GM18507 (cell line): ENCODE results near the gene ZBTB25.
A peak's percentile ranks its signal among the peaks of the same experiment; 100 is the strongest.

Experiments
- DNase-seq: peaks from one replicate; pipeline ENCODE4 v3.0.0; 2011; ENCODE audit warnings: low read depth; ENCODE audit not compliant: insufficient read length; ENCODE audit errors: extremely low spot score
- FAIRE-seq: peaks from 2 replicates; lab custom pipeline; 2011; peaks lifted over from hg19 to GRCh38; lab: Jason Lieb, UNC

Gene ZBTB25

GRCh38 chr14:64447876-64448670 lies 55.6 kb downstream of the ZBTB25 start:
- DNase-seq, result no peak
- FAIRE-seq, result no peak

DNA sequence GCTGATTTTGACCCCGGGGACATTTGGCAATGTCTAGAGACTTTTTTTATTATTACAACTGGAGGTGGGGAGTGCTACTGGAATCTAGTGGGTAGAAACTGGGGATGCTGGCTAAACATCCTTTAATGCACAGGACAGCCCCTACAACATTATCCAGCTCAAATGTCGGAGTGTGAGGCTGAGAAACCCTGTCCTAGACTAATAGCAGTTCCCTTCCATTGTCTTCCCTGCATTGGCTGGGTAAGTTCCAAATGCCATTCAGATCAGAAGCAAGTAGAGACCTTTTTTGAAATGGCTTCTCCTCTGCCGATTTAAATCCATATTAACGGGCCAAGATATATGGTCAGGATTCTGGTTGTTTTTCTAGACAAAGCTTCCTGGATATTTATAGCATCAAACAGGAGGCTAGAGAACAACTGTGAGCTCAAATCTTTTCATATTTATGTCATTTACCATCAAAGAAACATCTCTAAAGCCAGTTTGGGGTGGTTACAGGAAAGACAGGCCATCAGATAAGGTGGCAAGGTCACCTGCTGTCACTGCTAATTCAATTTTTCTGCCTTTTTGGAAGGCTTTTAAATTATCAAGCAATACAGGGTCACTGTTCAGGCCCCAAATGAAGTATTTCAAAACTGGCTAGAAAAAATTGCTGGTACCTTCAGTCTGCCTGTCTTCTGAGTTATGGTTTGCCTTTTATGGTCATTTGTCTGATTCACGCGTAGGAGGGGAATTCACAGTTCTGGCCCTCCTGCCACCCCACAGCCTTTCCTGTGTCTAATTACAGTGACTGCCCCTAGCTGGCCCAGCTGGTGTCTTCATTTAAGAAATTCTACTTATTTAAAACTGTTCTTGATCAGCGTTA lies 58.4 kb downstream of the ZBTB25 start:
- peak; percentile 99 for FAIRE-seq
- DNase-seq, result peak; percentile 64

- FAIRE-seq (no peak), DNase-seq (no peak)
Measured at GRCh38 chr14:64444140-64444539, 59.5 kb downstream of the ZBTB25 start.

GRCh38 chr14:64442300-64442988 lies 61.2 kb downstream of the ZBTB25 start:
- DNase-seq, result no peak
- FAIRE-seq, result no peak

DNA sequence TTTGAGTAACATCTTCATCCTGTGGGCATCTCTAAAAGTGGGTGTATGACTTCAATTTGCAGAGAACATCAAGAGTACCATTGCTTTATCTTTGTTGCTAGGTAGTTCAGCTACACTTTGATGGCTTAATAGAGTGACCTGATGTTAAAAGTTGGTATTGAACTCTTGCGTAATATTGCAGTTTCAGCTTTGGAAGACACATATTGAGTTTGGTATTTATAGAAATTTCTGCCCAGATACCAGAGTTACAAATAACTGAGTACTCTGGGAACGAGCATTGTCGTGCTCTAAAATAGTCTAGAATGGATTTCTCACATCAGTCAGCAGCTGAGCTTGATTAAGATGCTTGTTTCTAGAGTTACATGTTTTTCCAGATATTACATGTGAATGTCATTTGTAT lies 63.1 kb downstream of the ZBTB25 start:
- no peak for DNase-seq
- no peak for FAIRE-seq

GRCh38 chr14:64439141-64439540 lies 64.5 kb downstream of the ZBTB25 start:
- FAIRE-seq (no peak), DNase-seq (no peak)

DNA sequence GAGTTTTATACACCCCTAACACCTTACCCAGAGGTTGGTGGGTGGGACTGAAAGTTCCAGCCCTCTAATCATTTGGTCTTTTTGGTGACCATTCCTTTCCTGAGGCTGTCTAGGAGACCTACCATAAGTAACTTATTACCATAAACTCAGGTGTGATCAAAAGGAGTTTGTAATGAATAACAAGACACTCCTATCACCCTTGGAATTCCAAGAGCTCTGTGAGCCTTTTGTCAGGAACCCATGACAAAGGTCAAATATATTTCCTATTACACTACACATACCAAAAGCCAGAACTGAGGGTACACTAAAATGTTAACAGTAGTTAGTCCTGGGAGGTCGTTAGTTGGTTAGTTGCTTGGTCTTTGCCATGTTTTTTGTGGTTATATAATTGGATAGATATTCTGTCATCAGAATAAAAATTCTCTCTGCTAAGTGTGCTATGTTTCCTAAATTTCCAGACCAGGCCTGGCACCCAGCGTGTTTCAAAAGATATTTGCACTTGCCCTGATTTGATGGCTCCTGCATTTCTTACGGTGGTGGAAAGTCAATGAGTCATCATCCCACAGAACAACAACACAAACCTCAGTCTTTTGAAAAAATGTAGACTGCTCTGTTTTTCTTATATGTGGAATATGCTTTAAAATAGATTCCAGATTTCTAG lies 65.3 kb downstream of the ZBTB25 start:
- FAIRE-seq (no peak), DNase-seq (no peak)

- no peak for DNase-seq
- FAIRE-seq, result no peak
Measured at GRCh38 chr14:64434528-64434927, 69.1 kb downstream of the ZBTB25 start.

GRCh38 chr14:64423987-64424386 lies 79.7 kb downstream of the ZBTB25 start:
- DNase-seq, result no peak

GRCh38 chr14:64422756-64423155 lies 80.9 kb downstream of the ZBTB25 start:
- no peak for DNase-seq
- peak; percentile 70 for FAIRE-seq

More at GRCh38 chr14:64423987-64424386, 79.7 kb downstream of the ZBTB25 start:
- FAIRE-seq, result no peak

- no peak for DNase-seq
- no peak for FAIRE-seq
Measured at GRCh38 chr14:64422005-64422404, 81.6 kb downstream of the ZBTB25 start.

GRCh38 chr14:64421166-64421565 lies 82.5 kb downstream of the ZBTB25 start:
- DNase-seq (no peak), FAIRE-seq (no peak)

DNA sequence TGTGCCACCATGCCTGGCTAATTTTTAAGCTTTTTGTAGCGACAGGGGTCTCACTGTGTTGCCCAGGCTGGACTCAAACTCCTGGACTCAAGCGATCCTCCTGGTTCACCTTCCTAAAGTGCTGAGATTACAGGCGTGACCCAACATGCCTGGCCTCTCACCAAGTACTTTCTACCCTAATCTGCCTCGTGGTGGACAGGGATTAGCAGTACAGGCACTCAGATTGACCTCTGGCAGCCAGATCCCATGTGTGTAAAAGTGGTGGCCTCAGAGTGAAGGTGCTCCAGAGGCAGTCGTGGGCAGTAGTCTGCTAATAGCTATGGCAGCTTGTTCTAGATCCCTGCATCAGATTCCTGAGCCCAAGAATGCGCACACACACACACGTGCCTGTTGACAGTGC lies 84.6 kb downstream of the ZBTB25 start:
- FAIRE-seq (no peak), DNase-seq (no peak)

DNA sequence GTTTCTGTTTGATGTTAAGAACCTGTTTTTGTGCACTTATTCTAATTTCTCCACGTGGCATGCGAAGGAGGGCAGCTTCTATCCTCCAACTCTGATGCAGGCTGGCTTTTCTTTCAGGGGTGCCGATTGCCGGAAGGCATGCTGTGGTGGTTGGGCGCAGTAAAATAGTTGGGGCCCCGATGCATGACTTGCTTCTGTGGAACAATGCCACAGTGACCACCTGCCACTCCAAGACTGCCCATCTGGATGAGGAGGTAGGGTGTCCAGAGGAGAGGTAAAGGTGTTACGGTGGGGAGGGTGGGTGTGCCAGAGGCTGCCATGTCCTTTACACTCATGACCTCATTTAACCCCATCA lies 85.9 kb downstream of the ZBTB25 start:
- FAIRE-seq, result no peak
- no peak for DNase-seq

DNA sequence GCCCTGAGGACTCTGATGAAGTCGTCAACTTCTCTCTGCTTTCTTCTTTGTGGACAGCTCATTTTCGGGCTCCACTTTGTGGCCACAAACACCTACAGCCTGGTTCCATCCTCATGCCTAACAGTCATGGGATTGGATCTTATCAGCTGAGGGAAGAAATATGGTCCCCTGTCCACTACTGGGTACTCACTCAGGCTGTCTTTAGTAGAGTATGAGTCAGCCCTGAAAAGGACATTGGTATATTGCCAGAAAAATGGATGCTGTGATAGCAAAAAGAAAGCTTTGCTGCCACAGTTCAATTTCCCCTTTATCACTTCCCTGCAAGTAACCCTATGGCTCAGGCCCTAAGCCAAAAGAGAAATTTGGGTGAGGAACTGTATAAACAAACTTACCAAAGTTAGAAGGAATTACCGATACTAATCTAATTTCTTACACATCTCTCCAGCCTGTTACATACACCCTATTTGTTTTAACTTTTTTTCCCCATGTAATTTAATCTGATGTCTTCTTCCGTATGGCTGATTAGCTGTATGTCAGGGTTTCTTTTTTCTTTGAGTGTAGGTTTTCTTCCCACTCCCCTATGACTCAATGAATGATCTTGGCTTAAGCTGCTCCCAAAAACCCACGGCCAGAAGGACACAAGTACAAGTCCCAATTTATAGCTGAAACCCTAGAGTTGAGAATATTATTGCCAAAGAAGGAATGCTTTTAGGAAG lies 86.4 kb downstream of the ZBTB25 start:
- FAIRE-seq (no peak), DNase-seq (no peak)

GRCh38 chr14:64416348-64416932 lies 87.2 kb downstream of the ZBTB25 start:
- no peak for FAIRE-seq

GRCh38 chr14:64412237-64412636 lies 91.4 kb downstream of the ZBTB25 start:
- DNase-seq, result no peak
- FAIRE-seq, result no peak

More at GRCh38 chr14:64416348-64416932, 87.2 kb downstream of the ZBTB25 start:
- no peak for DNase-seq

DNA sequence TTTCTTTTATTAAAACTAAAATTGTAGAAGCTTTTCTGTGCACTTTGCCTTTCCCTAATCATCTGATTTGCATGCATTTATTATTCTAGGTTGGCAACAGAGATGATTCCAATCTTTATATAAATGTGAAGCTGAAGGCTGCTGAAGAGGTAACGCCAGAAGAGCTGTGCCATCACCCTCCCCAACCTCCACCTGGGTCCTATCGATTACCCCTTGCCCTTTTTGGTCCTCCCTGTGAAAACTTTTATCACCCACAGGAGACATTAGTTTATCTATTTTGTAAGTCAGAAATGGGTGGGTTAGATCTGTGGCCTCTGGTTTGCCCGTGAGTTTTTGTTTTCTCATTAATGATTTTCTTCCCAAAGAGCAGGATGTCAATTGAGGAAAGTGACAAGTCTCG lies 92.6 kb downstream of the ZBTB25 start:
- DNase-seq (no peak), FAIRE-seq (no peak)
